ENCODE data around the gene TXNRD2. TPM values are rescaled to one million over a fixed set of nuclear protein-coding genes. Genes with fewer than 3 reads are reported as not detected.

Gene TXNRD2
- total RNA-seq, 3 donors from 2014 or later (not counting 1 experiment from before 2014, with no cell fraction given) = 23.5 to 37.3 (median 24.4) TPM

- H3K27me3 Mint-ChIP-seq (ENCODE audit: low read depth in 2 of 2) = no peaks in the 10 kb centered on the region
- intact Hi-C loops (cut with micrococcal nuclease) = no loop called here
- no peak overlapping the region for H3K27ac Mint-ChIP-seq
- H3K4me1 ChIP-seq (ENCODE audit: control insufficient read depth, insufficient read depth, low read length) = no peaks in the 10 kb centered on the region
- WGBS (ENCODE audit: insufficient coverage) = 93% methylated on average over 13 of the region's 13 CpGs
- no peak overlapping the region for H3K27ac ChIP-seq (ENCODE audit: low read length)
- no peaks in the 10 kb centered on the region for H3K4me1 Mint-ChIP-seq
- no peak overlapping the region for H3K4me3 ChIP-seq (ENCODE audit: low read length)
- no peak for TF ChIP-seq CTCF (IDR thresholded peaks at IDR 0.05)
- DNase-seq = no peak
- no peaks in the 10 kb centered on the region for H3K9me3 ChIP-seq (ENCODE audit: control insufficient read depth, insufficient read depth, low read length)
- no peaks in the 10 kb centered on the region for H3K27me3 ChIP-seq (ENCODE audit: control insufficient read depth, insufficient read depth, low read length)
- H3K4me3 Mint-ChIP-seq = no peak overlapping the region
- H3K36me3 Mint-ChIP-seq = no peaks in the 10 kb centered on the region
- no peak for ATAC-seq
- no peaks in the 10 kb centered on the region for H3K9me3 Mint-ChIP-seq
- peaks cover 9% of the 10 kb centered on the region for H3K36me3 ChIP-seq (ENCODE audit: control insufficient read depth, insufficient read depth, low read length)
Observed at GRCh38 chr22:19900707-19901436, 40.7 kb downstream of the TXNRD2 start.

- Histone ChIP-seq H3K36me3 (ENCODE audit: control insufficient read depth, insufficient read depth, low read length) (peaks cover 10% of the 10 kb centered on the region), H3K27ac (ENCODE audit: low read length) (no peak overlapping the region), H3K9me3 (ENCODE audit: control insufficient read depth, insufficient read depth, low read length) (no peaks in the 10 kb centered on the region), H3K4me3 (ENCODE audit: low read length) (no peak overlapping the region), H3K27me3 (ENCODE audit: control insufficient read depth, insufficient read depth, low read length) (no peaks in the 10 kb centered on the region), H3K4me1 (ENCODE audit: control insufficient read depth, insufficient read depth, low read length) (no peaks in the 10 kb centered on the region)
- DNase-seq = no peak
- Mint-ChIP-seq H3K27ac (no peak overlapping the region), H3K9me3 (no peaks in the 10 kb centered on the region), H3K4me1 (no peaks in the 10 kb centered on the region), H3K36me3 (no peaks in the 10 kb centered on the region), H3K27me3 (ENCODE audit: low read depth in 2 of 2) (no peaks in the 10 kb centered on the region), H3K4me3 (no peak overlapping the region)
- no peak for TF ChIP-seq CTCF (IDR thresholded peaks at IDR 0.05)
- intact Hi-C loops (cut with micrococcal nuclease) = no loop called here
- ATAC-seq = no peak
- WGBS (ENCODE audit: insufficient coverage) = 95% methylated on average over 16 of the region's 16 CpGs
Observed at GRCh38 chr22:19898831-19899567, 42.6 kb downstream of the TXNRD2 start.

- no peaks in the 10 kb centered on the region for H3K27me3 ChIP-seq (ENCODE audit: control insufficient read depth, insufficient read depth, low read length)
- no peak overlapping the region for H3K4me3 Mint-ChIP-seq
- intact Hi-C loops (cut with micrococcal nuclease) = no loop called here
- ATAC-seq (no peak), DNase-seq (no peak)
- no peak for TF ChIP-seq CTCF (IDR thresholded peaks at IDR 0.05)
- H3K4me1 ChIP-seq (ENCODE audit: control insufficient read depth, insufficient read depth, low read length) = no peaks in the 10 kb centered on the region
- no peaks in the 10 kb centered on the region for H3K4me1 Mint-ChIP-seq
- H3K36me3 ChIP-seq (ENCODE audit: control insufficient read depth, insufficient read depth, low read length) = peaks cover 12% of the 10 kb centered on the region
- no peaks in the 10 kb centered on the region for H3K9me3 Mint-ChIP-seq
- no peaks in the 10 kb centered on the region for H3K27me3 Mint-ChIP-seq (ENCODE audit: low read depth in 2 of 2)
- no peak overlapping the region for H3K4me3 ChIP-seq (ENCODE audit: low read length)
- H3K36me3 Mint-ChIP-seq = no peaks in the 10 kb centered on the region
- no peaks in the 10 kb centered on the region for H3K9me3 ChIP-seq (ENCODE audit: control insufficient read depth, insufficient read depth, low read length)
- WGBS (ENCODE audit: insufficient coverage) = 94% methylated on average over 7 of the region's 7 CpGs
- H3K27ac ChIP-seq (ENCODE audit: low read length) = no peak overlapping the region
- no peak overlapping the region for H3K27ac Mint-ChIP-seq
Observed at GRCh38 chr22:19898145-19898544, 43.5 kb downstream of the TXNRD2 start.
